Activated naive CD4-positive, alpha-beta T cell treated with anti-CD3 and anti-CD28 coated beads, Interleukin-2, amount 50 U/mL, for 72 hours (primary cell): ENCODE measurements around the gene SPATA19. TPM values are rescaled to one million over a fixed set of nuclear protein-coding genes. Genes with fewer than 3 reads are reported as not detected.

ENCODE experiments used
- ATAC-seq, 2 donors: fragments of 150-1000 bp; cut with Tn5 transposase; 2 replicates each; pipeline ENCODE4 v1.10.0; 2021; ENCODE audit warnings: mild to moderate bottlenecking in 2 of 2, moderate library complexity in 2 of 2
- DNase-seq, 2 donors: peaks; one replicate each; pipeline ENCODE4 v3.0.0; 2021 to 2022; ENCODE audit warnings: low spot score in 2 of 2
- H3K27ac Mint-ChIP-seq, 2 donors: one replicate each; pipeline ENCODE4 v1.8.0; 2022; ENCODE audit warnings: mild to moderate bottlenecking in 2 of 2, mixed read lengths in 2 of 2
- H3K36me3 Mint-ChIP-seq, 2 donors: one replicate each; pipeline ENCODE4 v1.8.0; 2022; ENCODE audit warnings: mixed read lengths in 2 of 2
- H3K9me3 Mint-ChIP-seq, 2 donors: one replicate each; pipeline ENCODE4 v1.8.0; 2022; ENCODE audit warnings: mixed read lengths in 2 of 2
- total RNA-seq, 2 donors: library from RNA; stranded (reverse); gene quantifications; one replicate each; pipeline ENCODE4 v1.2.3, GENCODE V29; 2022

Gene SPATA19
- total RNA-seq, 2 donors from 2014 or later = not detected

DNA sequence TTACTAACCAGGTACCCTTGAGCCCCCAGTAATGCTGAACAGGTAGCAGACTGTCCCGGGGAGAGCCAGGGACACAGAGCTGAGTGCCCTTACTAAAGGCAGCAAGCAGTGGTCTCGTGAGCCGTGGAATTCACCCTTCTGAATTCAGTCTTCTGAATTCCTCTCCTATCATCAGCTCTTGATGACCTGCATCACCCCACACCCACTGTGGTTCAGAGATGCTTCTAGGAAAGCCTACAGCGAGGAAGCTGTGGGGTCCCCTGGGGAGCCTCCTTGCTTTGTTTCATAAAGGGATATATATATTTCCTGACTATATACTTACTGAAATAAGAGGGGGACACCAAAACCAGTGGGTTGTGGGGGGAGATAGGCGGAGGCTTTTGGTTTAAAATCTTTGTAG lies 2.6 kb downstream of the SPATA19 start:
- DNase-seq (no peak), ATAC-seq (no peak)
- Mint-ChIP-seq H3K9me3 (peaks cover 0 to 3% of the 10 kb centered on the region in 2 donors), H3K36me3 (no peaks in the 10 kb centered on the region), H3K27ac (no peak overlapping the region)

DNA sequence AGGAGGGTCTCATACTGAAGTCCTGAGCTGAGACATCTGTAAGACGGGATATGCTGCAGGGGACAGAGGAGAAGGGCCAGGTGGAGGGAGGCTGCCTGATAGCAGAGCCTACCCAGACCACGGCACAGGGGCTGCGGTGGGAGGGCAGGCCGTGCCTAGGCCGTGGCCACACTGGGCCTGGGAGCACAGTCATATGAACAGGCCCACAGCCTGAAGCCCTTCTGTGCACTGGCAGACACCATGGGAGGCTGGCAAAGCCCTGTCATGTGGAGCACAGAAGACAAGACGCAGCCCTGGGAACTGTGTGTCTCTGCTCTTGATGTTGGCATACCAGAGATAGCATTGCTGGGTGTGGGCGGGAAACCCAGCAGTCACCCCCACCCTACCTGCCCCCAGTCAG lies 3.3 kb downstream of the SPATA19 start:
- Mint-ChIP-seq H3K9me3 (peaks cover 0 to 6% of the 10 kb centered on the region in 2 donors), H3K27ac (no peak overlapping the region), H3K36me3 (no peaks in the 10 kb centered on the region)
- peak in 1 of 2 donors; percentile 16 for ATAC-seq
- DNase-seq = no peak

DNA sequence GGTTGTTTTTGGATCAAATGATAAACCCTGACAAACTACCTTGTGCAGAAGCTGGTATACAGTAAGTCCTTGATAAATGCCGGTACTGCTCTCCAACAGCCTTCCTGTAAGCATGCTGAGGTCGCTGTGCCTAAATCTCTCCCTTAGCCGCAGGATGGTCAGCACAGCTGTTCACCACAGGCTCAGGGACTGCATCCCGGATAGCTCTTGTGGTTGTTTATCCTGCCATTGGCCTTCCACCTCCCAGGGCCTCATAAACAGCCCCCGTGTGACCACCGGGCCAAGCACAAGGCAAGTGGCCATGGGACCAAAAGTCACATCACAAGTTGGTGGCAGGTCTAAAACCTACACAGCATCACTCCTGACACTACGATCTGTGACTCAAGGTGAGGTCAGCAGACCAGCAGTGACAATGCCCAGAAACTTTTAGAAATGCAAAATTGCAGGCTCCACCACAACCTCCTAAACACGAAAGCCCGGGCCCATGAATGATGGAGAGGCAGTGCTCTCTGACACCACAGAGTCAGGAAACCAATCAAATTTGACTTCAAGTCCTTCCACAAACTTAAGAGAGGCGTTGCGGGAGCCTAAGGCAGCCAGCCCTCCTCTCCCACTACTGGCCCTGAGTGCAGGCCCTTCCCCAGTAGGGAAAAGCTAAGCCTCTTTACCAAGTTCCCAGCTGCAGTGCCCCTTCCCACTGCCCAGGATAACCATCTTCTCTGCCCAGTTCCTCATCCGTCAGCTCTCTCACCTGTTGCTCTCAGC lies 3.9 kb downstream of the SPATA19 start:
- no peaks in the 10 kb centered on the region for H3K36me3 Mint-ChIP-seq
- DNase-seq (no peak), ATAC-seq (peak; percentile 20 to 28)
- peaks cover 0 to 6% of the 10 kb centered on the region in 2 donors for H3K9me3 Mint-ChIP-seq
- H3K27ac Mint-ChIP-seq = no peak overlapping the region

- ATAC-seq (no peak), DNase-seq (no peak)
- Mint-ChIP-seq H3K9me3 (peaks cover 0 to 6% of the 10 kb centered on the region in 2 donors), H3K36me3 (no peaks in the 10 kb centered on the region), H3K27ac (no peak overlapping the region)
These were observed 4.8 kb downstream of the SPATA19 start for GRCh38 chr11:133840479-133840941.

DNA sequence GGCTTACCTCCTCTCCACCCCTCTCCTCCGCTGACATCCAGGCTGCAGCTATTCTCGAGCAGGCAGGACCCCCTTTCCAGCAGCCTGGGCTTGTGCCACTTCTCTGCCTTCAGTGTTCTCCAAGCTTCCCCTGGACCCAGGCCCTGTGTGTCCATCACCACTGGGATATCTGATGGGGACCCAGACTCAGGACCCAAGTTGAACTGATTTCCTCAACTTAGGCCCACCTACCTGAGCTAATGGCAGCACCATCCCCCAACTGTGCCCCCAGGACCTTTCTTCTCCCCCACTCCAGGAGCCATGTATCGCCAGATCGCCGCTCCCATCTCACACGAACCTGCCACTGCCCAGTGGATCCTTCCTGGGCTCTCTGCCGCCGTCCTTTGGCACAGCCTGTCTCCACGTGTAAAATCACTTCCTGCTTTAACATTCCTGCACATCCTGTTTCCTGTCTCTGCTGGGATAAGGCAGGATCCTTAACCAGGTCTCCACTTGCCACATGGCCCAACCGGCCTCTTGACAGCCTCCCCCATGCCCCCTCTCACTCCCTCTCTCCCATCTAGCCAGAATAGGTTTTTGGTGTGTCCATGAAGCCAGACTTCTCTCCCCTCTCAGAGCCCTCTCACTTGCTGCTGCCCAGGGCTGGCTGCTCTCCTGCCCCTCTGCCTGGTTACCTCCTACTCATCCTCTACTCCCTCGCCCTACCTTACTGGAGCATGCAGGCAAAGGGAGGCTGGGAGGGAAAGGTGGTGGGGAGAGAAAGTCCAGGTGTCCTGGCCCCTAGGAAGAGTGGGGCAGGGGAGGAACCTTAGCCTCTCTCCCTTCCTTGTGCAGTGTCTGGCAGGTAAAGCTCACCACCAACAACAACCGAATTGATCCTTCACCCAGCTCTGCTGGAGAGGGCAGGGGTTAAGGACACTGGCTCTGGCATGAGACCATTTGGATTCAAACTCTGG lies 9.4 kb downstream of the SPATA19 start:
- no peaks in the 10 kb centered on the region for H3K36me3 Mint-ChIP-seq
- H3K27ac Mint-ChIP-seq = peak overlapping the region in 1 of 2 donors; percentile 73
- no peak for ATAC-seq
- H3K9me3 Mint-ChIP-seq = peaks cover 0 to 6% of the 10 kb centered on the region in 2 donors
- no peak for DNase-seq

GRCh38 chr11:133834682-133835592 lies 10.4 kb downstream of the SPATA19 start:
- DNase-seq (peak in 1 of 2 donors; percentile 65), ATAC-seq (peak; percentile 77 to 86)
- Mint-ChIP-seq H3K27ac (no peak overlapping the region), H3K9me3 (peaks cover 0 to 6% of the 10 kb centered on the region in 2 donors), H3K36me3 (no peaks in the 10 kb centered on the region)

DNA sequence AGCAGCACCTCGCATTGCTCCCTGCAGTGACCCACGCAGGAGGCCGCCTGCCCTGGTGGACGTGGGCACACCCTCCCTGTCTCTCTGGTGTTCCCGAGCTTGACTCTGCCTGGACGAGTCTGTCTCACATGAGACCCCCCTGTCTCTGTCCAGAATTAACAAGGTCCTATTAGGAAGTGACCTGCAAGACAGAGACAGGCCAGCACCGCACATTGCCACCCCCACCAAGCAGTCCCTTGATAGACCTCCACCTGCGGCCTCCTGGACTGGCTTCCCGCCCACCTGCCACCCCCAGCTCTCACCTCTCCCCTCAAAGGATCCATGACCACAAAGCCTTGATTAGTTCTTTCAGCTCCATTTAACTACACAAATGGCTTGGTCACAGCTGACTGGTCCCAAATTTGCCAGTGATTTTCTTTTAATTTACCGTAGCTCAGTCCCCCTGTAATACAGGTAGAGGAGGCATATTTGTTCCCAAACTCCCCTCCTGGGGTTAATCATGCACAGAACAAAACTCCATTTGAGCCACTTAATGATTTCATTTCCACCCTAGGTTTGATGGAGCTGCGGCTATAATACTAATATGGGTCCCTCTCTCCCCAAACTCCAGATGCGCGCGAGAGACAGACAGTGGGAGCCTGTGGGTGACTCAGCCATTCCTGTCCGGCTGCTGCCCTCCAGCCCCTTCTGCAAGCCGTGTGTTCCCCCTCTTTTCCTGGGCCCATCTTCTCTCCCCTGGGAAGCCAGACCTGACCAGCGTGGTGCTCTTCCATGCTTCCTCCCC lies 11.2 kb downstream of the SPATA19 start:
- DNase-seq = no peak
- peaks cover 0 to 6% of the 10 kb centered on the region in 2 donors for H3K9me3 Mint-ChIP-seq
- H3K27ac Mint-ChIP-seq = peak overlapping the region in 1 of 2 donors; percentile 78
- no peaks in the 10 kb centered on the region for H3K36me3 Mint-ChIP-seq
- ATAC-seq = peak in 1 of 2 donors; percentile 17

GRCh38 chr11:133832991-133833897 lies 12.1 kb downstream of the SPATA19 start:
- ATAC-seq = peak in 1 of 2 donors; percentile 14
- peak in 1 of 2 donors; percentile 18 for DNase-seq
- H3K27ac Mint-ChIP-seq = peak overlapping the region in 1 of 2 donors; percentile 78

GRCh38 chr11:133832096-133832990 lies 13.0 kb downstream of the SPATA19 start:
- DNase-seq (no peak), ATAC-seq (no peak)
- H3K9me3 Mint-ChIP-seq = no peaks in the 10 kb centered on the region
- no peaks in the 10 kb centered on the region for H3K36me3 Mint-ChIP-seq
- peak overlapping the region in 1 of 2 donors; percentile 75 for H3K27ac Mint-ChIP-seq

More at GRCh38 chr11:133832991-133833897, 12.1 kb downstream of the SPATA19 start:
- H3K36me3 Mint-ChIP-seq = no peaks in the 10 kb centered on the region
- H3K9me3 Mint-ChIP-seq = peaks cover 0 to 6% of the 10 kb centered on the region in 2 donors

GRCh38 chr11:133830931-133831907 lies 14.1 kb downstream of the SPATA19 start:
- DNase-seq (no peak), ATAC-seq (no peak)
- no peak overlapping the region for H3K27ac Mint-ChIP-seq
- no peaks in the 10 kb centered on the region for H3K36me3 Mint-ChIP-seq
- H3K9me3 Mint-ChIP-seq = no peaks in the 10 kb centered on the region

- H3K9me3 Mint-ChIP-seq = no peaks in the 10 kb centered on the region
- ATAC-seq = no peak
- DNase-seq = no peak
- H3K36me3 Mint-ChIP-seq = no peaks in the 10 kb centered on the region
- no peak overlapping the region for H3K27ac Mint-ChIP-seq
These were observed 15.7 kb downstream of the SPATA19 start for GRCh38 chr11:133829566-133829965.

- DNase-seq (no peak), ATAC-seq (no peak)
- H3K36me3 Mint-ChIP-seq = no peaks in the 10 kb centered on the region
- H3K9me3 Mint-ChIP-seq = no peaks in the 10 kb centered on the region
- peak overlapping the region in 1 of 2 donors; percentile 34 for H3K27ac Mint-ChIP-seq
These were observed 16.4 kb downstream of the SPATA19 start for GRCh38 chr11:133828871-133829270.

- Mint-ChIP-seq H3K27ac (no peak overlapping the region), H3K36me3 (no peaks in the 10 kb centered on the region), H3K9me3 (no peaks in the 10 kb centered on the region)
- no peak for DNase-seq
- no peak for ATAC-seq
These were observed 17.8 kb downstream of the SPATA19 start for GRCh38 chr11:133827556-133827955.
